Measurements from ENCODE around the gene ALDH1L1. TPM values are rescaled to one million over a fixed set of nuclear protein-coding genes. Genes with fewer than 3 reads are reported as not detected.

The ALDH1L1 gene
- polyA plus RNA-seq, 1 donor = 0.70 TPM

GRCh38 chr3:126133606-126134005 is 46.8 kb downstream of the ALDH1L1 start:
- DNase-seq = no peak

- no peak for DNase-seq
Measured at GRCh38 chr3:126132751-126133511, 47.5 kb downstream of the ALDH1L1 start.

GRCh38 chr3:126131881-126132750 is 48.3 kb downstream of the ALDH1L1 start:
- no peak for DNase-seq

DNA sequence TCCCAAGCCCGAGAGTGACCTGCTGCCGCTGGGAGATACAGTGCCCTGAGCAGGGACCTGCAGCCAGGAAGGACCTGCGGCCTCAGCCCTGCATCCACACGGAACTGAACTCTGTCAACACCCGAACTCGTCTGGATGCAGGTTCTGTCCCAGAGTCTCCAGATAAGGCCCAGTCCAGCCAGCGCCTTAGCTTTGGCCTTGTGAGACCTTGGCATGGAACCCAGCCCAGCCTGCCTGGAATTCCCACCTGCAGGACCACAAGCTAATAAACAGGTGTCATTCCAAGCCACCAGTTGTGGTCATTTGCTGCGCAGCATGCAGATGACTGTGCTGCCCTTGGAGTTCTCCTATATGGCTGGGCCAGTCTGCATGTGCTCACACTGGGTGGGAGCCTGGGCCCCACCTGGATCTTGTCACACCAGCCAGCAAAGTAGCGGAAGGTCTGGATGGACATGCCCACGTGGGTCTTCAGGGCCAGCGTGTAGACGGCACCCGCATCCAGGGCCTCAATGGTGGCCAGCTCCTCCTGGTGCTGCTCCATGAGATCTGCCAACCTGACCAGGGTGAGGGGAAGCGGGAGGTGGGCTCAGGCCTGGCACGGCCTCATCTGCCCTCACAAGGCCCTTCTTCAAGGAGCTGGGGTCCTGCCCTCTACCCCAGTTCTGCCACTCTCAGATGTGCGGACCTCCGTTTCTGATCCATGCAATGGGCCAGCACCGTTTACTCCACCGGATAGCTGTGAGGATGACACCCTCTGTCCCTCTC is 49.2 kb downstream of the ALDH1L1 start:
- no peak for DNase-seq

GRCh38 chr3:126130081-126130855 is 50.1 kb downstream of the ALDH1L1 start:
- no peak for DNase-seq

- no peak for DNase-seq
Measured at GRCh38 chr3:126129398-126129891, 50.9 kb downstream of the ALDH1L1 start.

GRCh38 chr3:126128504-126129397 is 51.6 kb downstream of the ALDH1L1 start:
- no peak for DNase-seq

DNA sequence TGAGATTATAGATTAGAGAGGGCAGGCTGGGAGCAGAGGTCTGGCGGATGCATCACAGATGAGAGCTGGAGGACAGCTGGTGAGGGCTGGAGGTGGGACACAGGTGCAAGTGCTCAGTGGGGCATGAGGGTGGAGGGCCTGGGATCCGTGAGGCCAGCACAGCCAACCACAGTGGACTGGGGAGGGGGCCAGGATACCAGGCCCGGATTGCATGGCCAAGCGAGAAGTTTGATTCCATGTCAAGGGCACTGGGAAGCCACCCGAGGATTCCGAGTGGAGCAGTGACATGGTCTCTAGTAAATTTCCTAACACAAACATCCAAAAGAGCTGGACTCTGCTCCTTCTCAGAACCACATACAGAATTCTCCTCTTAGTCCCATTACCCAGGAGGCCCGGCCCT is 52.5 kb downstream of the ALDH1L1 start:
- DNase-seq = no peak

- no peak for DNase-seq
Measured at GRCh38 chr3:126127452-126127851, 52.9 kb downstream of the ALDH1L1 start.

GRCh38 chr3:126126811-126127431 is 53.5 kb downstream of the ALDH1L1 start:
- DNase-seq = no peak

GRCh38 chr3:126126286-126126685 is 54.1 kb downstream of the ALDH1L1 start:
- no peak for DNase-seq

- no peak for DNase-seq
Measured at GRCh38 chr3:126125781-126126251, 54.6 kb downstream of the ALDH1L1 start.

DNA sequence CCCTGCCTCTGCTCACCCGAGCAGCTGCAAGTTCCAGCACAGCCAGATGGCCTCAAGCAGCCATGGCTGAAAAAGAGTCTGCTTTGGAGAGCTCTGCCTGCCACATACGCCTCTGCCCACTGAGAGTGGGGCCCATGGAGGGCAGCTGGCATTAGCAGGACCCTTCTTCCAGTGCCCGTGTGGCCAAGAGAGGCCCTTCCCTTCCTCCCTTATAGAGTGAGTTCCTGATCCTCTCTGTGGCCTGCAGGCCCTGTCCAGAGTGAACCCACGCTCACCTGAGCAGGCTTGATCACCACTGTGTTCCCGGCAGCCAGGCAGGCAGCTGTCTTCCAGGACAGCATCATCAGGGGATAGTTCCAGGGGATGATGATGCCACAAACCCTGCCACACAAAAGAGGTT is 55.0 kb downstream of the ALDH1L1 start:
- no peak for DNase-seq

DNA sequence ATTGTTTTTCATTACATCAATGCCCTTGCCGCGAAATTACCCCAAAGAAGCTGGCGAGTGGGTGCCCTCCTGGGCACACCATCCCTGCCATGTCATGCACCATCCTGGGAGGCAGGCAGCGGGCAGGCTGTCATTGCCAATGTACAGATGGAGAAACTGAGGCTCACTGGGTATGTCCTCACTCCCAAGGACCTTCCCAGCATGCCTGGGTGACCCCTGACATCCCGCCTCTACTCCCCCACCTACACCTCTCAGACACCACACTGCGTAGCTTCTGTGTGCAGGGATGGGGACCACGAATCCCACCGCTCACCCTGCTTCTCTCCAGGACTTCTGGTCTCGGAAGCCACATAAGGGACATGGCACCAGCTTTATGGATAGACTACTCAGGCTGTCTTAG is 55.5 kb downstream of the ALDH1L1 start:
- no peak for DNase-seq

- no peak for DNase-seq
Measured at GRCh38 chr3:126124148-126124868, 56.1 kb downstream of the ALDH1L1 start.

DNA sequence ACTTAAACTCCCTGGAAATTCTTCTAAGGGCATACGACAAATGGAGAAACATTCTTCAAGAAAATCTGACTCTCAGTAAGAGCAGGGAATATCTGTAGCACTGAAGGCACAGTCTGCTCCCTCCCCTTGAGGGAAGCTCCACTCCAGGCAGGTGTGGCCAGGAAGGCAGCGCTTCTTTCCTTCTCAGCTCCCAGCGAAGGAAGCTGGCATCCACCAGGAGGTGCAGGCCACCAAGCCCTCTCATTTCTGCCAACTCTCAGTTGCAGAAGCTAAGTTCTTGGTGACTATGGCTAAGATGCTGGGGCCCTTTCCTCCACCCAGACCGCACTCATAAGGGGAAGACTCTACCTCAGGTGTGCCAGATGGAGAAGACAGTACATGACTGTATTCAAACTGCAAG is 58.8 kb downstream of the ALDH1L1 start:
- no peak for DNase-seq

DNA sequence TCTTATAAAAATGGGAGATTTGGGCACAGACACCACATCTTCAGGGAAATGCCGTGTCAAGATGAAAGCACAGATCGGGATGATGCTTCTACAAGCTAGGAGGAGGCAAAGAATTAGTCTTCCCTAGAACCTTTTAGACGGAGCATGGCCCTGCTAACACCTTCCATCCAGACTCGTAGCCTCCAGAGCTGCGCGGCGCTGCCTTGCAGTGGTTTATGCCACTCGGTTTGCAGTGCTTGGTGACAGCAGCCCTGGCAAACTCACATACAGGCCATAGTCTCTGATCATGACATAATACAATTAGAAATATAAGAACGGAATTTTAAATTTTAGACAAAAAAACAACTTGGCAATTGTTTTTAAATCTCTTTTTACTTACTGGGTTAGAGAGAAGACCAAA is 59.3 kb downstream of the ALDH1L1 start:
- DNase-seq = no peak

GRCh38 chr3:126119976-126120375 is 60.4 kb downstream of the ALDH1L1 start:
- no peak for DNase-seq

DNA sequence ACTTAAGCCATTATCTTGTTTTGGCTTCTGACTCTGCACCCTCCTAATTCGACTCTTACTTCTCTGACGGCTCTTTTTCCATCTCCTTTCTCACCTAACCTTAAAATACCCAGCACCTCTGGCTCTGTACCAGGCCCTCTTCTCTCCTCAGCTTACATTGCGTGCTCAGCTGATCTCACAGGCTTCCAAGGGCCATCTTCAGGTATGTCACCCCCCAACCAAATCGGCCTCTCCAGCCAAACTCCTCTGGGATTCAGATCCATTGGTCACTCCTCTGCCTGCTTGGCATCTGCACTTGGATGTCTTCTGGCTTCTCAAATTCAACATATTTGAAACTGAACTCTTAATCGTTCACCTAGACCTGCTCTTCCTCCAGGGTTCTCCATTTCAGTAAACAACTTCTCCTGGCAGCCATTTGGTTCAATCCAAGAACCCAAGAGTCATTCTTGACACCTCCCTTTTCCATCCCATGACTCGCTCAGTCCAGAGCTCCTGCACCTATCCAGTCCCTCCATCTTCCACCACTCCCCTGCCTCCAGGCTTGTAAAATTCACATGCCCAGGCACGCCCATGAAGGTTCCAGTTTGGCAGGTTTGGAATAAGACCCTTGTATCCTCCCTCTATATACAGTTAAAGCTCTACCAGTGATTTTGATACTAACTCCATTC is 61.2 kb downstream of the ALDH1L1 start:
- no peak for DNase-seq

Measured in hindlimb muscle (tissue), 1 donor.